Mucosa of descending colon (tissue), 3 donors: ENCODE measurements around the gene RBM33. TPM values are rescaled to one million over a fixed set of nuclear protein-coding genes. Genes with fewer than 3 reads are reported as not detected.
A peak's percentile ranks its signal among the peaks of the same experiment; 100 is the strongest.

Experiments
- ATAC-seq: fragments of 200-7000 bp; cut with Tn5 transposase; one replicate; pipeline ENCODE4 v1.9.1; 2020; ENCODE audit warnings: mild to moderate bottlenecking, moderate library complexity
- DNase-seq, 3 donors: peaks; one replicate each; pipeline ENCODE4 v3.0.0-alpha.2; 2020
- H3K36me3 ChIP-seq: fragments of 200-600 bp; one replicate; pipeline ENCODE4 v1.8.0; 2021; ENCODE audit warnings: low read depth, mild to moderate bottlenecking
- H3K4me1 ChIP-seq: fragments of 200-600 bp; one replicate; pipeline ENCODE4 v1.8.0; 2021; ENCODE audit warnings: low read depth, mild to moderate bottlenecking
- H3K4me3 ChIP-seq: fragments of 200-600 bp; one replicate; pipeline ENCODE4 v1.8.0; 2021; ENCODE audit warnings: mild to moderate bottlenecking
- H3K9me3 ChIP-seq: fragments of 200-600 bp; one replicate; pipeline ENCODE4 v1.8.0; 2021; ENCODE audit warnings: mild to moderate bottlenecking
- CTCF ChIP-seq: fragments of 200-600 bp; IDR thresholded peaks from one replicate; pipeline ENCODE4 v1.8.0; 2022; ENCODE audit warnings: antibody characterized with exemption, mild to moderate bottlenecking
- intact Hi-C, 2 donors: fragments of 100-400 bp; cut with DNase I in 1 of 2; cut with micrococcal nuclease in 1 of 2; formaldehyde crosslinking; loops; one replicate each; pipeline versions ENCODE4 v1.11.0 to v1.11.1; 2022; cut with DNase I, micrococcal nuclease
- total RNA-seq, 3 donors: library from RNA; stranded (reverse); fragmentation: NEBNext Ultra II Directional in 2 of 3; extraction: Animal tissue kit (Norgen Biotek cat#: 25700) in 2 of 3; gene quantifications; one replicate each; pipeline versions ENCODE4 v1.2.1 to v1.2.4, GENCODE V29; 2021 to 2023
- donor health status: DM: no; HTN: no; CAD: no; lungs with moderate emphysema.
- donor health status: DM: no; HTN: no; CAD: no.
- donor health status: DM: no; HTN: yes; CAD: no.

The RBM33 gene
- total RNA-seq, 3 donors from 2014 or later = 59.9 to 75.8 (median 69.8) TPM

DNA sequence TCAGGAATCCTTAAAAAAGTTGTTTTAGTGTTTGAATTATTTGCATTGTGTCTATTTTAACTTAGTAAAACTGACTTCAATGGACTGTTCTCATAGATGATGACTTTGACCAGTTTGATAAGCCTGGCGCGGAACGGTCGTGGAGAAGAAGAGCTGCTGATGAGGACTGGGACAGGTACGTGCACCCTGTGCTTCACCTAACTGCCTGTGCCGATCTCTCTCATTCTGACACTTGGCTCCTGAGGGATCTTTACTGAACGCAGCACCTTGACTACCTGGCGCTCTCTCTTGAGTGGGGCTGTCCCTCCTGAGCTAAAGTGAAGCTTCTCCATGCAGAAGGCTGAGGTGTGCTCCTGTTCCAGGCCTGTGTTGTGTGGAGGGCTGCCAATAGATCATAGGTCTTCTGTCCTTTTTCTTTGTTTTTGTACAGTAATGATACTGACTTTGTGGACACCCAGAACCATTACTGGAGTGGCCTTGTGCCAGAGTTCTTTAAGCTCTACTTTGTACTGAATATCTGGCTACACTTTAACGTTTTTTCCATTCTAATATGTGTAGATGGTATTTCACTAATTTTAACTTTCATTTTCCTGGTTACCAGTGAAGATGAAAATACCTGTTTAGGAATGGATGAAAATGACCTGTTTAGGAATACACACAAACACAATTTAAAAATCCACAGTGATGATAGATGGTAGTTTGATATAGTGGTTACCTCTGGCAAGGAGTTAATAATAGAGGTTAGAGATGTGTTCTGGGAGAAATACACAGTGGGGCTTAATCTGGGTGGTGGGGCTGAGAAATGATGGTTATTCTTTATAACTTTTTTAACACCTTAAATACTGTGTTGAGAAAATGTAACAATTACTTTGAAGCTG, 20.9 kb downstream of the RBM33 start:
- Histone ChIP-seq H3K4me3 (no peak overlapping the region), H3K9me3 (no peaks in the 10 kb centered on the region), H3K4me1 (peaks cover 2% of the 10 kb centered on the region), H3K36me3 (no peaks in the 10 kb centered on the region)
- DNase-seq (no peak), ATAC-seq (no peak)
- TF ChIP-seq CTCF = no peak
- intact Hi-C loops = no loop called here

- Histone ChIP-seq H3K4me1 (peaks cover 8% of the 10 kb centered on the region), H3K36me3 (no peaks in the 10 kb centered on the region), H3K9me3 (no peaks in the 10 kb centered on the region), H3K4me3 (no peak overlapping the region)
- DNase-seq (no peak), ATAC-seq (peak; percentile 86)
- intact Hi-C loops = no loop called here
- TF ChIP-seq CTCF = no peak
These were observed 21.5 kb downstream of the RBM33 start for GRCh38 chr7:155665957-155666287.

DNA sequence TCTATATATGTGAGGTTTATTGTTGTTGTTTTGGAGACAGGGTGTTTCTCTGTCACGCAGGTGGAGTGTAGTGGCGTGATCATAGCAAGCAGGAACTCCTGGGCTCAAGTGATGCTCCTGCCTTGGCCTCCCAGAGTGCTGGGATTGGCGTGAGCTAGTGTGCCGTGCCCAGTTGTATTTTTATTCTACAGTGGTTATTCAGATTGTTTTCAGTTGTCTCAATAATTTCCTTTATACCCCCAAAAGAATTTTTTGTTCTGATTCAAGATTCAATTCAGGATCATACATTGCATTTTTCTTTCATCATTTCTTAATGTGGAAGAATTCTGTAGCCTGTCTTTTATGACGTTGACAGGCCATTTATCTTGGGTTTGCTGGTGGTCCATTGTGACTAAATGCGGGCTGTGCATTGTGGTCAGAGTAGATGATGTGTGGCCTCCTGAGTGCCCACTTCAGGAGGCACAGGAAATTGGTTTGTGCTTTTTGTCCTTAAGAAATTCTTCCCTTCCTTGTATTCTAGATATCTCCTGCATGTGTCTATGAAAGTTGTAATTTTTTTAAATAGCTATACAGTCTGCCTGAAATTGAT, 22.9 kb downstream of the RBM33 start:
- Histone ChIP-seq H3K4me1 (peaks cover 11% of the 10 kb centered on the region), H3K9me3 (no peaks in the 10 kb centered on the region), H3K4me3 (no peak overlapping the region), H3K36me3 (no peaks in the 10 kb centered on the region)
- intact Hi-C loops = no loop called here
- ATAC-seq (no peak), DNase-seq (no peak)
- TF ChIP-seq CTCF = no peak

DNA sequence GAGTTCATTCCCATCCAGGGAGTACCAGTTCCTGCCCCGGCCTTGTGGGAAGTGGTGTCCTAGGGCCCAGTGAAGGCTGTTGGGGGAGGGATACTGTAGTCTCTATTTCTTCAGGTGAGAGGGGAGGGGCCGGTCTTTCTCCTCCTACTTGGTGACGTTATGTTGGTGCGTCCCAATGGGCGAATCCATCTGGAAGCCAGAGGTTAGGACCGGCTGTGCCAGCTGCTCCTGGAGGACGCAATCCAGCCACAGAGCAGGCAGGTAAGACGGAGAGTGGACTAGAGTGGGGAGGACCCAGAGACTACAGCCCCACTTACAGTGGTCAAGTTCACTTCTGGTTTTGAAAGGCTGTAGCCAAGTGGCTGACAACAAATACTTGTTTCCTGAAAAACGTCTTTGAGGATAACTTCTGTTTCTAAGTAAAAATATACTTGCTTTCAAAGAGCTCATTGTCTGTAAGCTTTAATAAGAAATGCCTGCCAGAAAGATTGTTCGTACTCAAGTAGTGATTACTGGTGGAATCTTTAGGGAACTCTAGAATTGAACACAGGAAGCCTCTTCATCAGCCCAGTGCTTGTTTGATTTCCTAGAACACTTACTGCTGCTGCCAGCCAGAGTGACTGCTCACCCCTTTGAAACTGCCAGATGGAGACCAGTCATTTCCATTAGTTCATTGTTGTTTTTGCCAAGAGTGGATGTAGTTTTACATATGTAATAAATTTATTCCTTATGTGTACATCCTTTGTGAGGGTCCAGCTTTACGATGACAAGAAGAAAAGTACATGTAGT, 25.4 kb downstream of the RBM33 start:
- ATAC-seq (no peak), DNase-seq (no peak)

GRCh38 chr7:155670521-155670920, 26.1 kb downstream of the RBM33 start:
- DNase-seq (no peak), ATAC-seq (no peak)
- TF ChIP-seq CTCF = no peak
- Histone ChIP-seq H3K9me3 (no peaks in the 10 kb centered on the region), H3K4me1 (peaks cover 11% of the 10 kb centered on the region), H3K36me3 (no peaks in the 10 kb centered on the region), H3K4me3 (no peak overlapping the region)
- intact Hi-C loops = no loop called here

More for the DNA sequence above, 25.4 kb downstream of the RBM33 start:
- H3K4me1 ChIP-seq = peaks cover 11% of the 10 kb centered on the region
- no peak for TF ChIP-seq CTCF
- intact Hi-C loops = no loop called here
- H3K4me3 ChIP-seq = no peak overlapping the region
- H3K9me3 ChIP-seq = no peaks in the 10 kb centered on the region
- H3K36me3 ChIP-seq = no peaks in the 10 kb centered on the region
